ENCODE measurements around the gene PGLYRP4. TPM values are rescaled to one million over a fixed set of nuclear protein-coding genes. Genes with fewer than 3 reads are reported as not detected.
"Not testable (repeated sequence)": the region's sequence is repeated elsewhere in the genome, so short reads cannot be mapped to it uniquely, and the experiment has no call there.

Gene PGLYRP4
- polyA plus RNA-seq, 3 donors: not detected

DNA sequence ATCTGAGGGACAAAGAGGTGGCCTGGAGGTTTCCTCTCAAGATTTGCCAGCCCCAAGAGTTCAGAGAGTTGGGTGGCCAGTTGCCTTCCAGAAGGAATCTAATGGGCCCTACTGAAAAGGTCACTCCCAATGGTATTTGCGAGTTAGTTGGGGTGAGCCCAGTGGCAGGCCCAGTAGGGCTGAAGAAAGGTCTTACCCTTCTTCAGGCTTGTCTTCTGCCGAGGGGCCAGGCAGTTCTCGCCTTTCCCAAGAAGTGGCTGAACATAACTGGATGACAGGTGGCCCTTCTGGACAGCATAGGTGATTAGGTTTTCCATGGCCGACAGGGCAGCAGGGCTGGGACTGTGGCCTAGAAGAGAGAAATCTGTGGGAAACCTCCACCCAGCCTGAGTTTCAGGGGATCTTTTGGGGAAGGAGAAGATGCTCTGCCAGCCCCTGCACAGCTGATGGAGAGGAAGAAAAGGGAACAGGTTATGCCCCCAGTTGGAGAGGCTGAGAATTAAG is 7.2 kb downstream of the PGLYRP4 start:
- DNase-seq (ENCODE audit: low read depth in 3 of 3, low spot score in 2 of 3): no peak

DNA sequence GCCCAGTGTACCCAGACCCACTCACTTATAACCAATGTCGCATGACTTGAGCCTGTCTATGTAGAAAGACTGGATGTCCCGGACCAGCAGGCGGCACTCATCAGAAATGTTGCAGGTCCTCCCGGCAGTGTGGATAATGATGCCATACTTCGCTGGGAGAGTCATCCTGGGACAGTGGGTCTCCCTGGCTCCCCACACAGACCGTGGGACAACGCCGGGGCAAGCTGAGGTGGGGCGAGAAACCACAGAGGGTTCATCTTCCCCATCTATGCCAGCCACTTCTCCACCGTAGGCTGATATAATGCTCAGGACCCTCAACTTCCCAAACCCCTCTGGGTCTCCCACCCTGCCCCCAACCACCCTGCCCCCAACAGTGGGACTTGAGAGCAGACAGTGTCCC is 8.3 kb downstream of the PGLYRP4 start:
- no peak for DNase-seq (ENCODE audit: low read depth in 3 of 3, low spot score in 2 of 3)

DNA sequence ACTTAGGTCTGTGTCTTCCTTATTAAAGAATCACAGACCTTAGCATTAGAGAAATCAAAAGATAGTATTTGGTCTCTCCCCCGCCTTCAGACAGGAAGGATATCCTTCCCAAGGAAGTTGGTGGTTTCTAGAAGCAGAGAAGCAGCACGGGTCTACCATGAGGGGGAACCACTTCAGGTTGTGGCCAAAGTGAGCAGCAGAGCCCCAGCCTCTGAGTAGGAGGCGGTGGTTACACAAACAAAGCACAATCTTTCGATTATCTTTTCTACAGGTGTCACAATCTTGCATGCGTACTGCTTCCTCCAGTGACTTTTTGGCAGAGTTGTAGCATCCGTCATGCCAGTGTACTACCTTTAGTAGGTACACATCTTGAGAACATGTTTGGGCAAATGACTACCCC is 8.8 kb downstream of the PGLYRP4 start:
- DNase-seq (ENCODE audit: low read depth in 3 of 3, low spot score in 2 of 3): no peak

DNA sequence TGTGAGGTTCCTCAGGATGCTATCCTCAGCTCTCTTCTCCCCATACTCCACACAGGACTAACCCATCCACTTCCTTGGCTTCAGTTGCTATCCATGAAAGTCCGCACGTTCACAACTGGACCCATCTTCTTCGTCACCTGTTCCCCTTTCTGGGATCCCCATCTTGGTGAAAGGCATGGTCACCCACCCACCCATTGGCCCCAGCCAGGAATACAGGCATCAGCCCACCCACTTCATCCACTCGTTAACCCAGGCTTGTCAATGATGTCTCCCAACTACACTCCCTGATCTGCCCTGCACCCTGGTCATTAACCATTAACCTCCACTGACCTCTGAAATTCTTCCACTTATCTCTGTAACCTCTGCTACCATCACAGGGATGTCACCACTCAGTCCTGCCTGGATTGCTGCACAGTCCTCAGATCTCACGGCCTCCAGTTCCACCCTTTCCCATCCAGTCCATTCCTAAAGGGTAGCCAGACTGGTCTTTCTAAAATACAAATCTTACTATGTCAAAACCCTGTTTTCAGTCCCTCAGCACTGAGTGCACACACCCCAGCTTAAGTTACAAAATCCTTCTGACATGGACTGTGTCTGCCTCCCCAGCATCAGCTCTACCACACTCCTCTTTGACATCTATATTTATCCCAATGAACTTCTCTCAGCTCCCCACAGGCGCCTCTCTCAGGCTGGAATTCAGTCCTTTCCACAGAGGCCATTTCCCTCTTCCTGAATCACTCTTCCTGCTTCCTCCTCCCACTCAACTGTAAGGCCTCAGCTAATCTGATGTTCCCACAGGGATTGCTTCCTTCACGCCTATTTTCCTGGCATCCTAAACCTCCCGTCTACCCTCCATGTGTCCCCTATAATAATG is 10.4 kb downstream of the PGLYRP4 start:
- no peak for DNase-seq (ENCODE audit: low read depth in 3 of 3, low spot score in 2 of 3)

DNA sequence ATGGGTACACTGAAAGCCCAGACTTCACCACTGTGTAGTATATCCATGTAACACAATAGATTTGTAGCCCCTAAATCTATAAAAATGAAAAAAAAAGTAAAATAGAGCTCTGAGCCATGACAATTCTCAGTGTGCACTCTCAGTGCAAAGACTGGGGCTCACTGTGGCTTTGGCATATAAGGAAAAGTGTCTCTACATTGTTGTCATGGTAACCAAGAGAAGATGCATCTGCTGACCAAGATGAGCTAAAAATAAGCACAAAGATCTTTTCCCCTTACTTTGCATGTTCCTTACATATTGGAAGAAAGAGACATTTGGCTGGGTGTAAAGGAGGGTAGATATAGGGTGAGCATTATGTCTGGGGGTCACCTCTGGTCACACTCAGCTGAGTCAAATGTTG is 12.0 kb downstream of the PGLYRP4 start:
- DNase-seq (ENCODE audit: low read depth in 3 of 3, low spot score in 2 of 3): no peak

DNA sequence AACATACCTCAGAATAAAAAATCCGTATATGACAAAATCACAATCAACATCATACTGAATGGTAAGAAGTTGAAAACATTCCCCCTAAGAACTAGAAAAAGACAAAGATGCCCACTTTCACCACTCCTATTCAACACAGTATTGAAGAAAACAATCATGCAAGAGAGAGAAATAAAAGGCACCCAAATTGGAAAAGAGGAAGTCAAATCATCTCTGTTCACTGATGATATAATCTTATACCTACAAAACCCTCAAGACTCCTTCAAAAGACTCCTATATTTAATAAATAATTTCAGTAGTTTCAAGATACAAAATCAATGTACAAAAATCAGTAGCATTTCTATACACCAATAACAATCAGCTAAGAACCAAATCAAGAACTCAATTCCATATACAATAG is 14.7 kb downstream of the PGLYRP4 start:
- DNase-seq (ENCODE audit: low read depth in 3 of 3, low spot score in 2 of 3): no peak

DNA sequence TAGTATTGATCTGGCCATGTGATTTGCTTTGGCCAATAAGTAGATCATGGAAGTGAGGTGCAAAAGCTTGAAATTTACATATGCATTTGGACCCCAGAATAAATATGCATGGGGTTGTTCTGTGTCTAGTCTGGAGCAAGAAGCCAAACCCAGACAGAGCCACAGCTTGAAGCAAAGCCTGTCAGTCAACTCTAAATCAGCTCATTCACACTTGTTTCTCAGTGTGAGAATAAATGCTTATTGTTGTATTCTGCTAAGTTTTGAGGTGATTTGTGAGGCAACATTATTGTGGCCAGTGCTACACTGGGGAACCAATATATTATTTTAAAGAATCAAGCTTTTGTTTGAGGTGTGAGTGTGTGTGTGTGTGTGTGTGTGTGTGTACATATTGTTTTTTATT is 23.7 kb downstream of the PGLYRP4 start:
- DNase-seq (ENCODE audit: low read depth in 3 of 3, low spot score in 2 of 3): no peak

DNA sequence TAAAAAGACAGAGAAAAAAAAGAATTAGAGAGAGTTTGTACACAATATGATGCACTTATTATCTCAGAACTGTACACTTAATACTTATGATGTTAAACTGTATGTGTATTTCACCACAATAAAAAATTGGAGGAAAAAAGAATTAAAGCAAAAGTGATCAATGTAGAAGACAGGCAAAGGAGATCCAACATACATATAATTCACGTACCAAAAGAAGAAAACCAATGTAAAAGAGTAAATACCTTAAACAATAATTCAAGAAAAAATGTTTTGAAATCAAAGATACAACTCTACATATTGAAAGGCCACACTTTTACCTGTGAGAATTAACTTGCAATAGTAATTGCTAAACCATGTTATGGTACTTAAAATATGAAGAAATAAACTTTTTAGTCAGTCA is 26.1 kb downstream of the PGLYRP4 start:
- DNase-seq (ENCODE audit: low read depth in 3 of 3, low spot score in 2 of 3): no peak

DNA sequence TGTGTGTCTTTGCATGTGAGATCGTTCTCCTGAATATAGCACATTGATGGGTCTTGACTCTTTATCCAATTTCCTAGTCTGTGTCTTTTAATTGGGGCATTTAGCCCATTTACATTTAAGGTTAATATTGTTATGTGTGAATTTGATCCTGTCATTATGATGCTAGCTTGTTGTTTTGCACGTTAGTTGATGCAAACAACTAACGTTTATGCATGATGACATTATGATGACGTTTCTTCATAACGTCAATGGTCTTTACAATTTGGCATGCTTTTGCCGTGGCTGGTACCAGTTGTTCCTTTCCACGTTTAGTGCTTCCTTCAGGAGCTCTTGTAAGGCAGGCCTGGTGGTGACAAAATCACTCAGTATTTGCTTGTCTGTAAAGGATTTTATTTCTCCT is 30.5 kb downstream of the PGLYRP4 start:
- DNase-seq (ENCODE audit: low read depth in 3 of 3, low spot score in 2 of 3): not testable (repeated sequence)

DNA sequence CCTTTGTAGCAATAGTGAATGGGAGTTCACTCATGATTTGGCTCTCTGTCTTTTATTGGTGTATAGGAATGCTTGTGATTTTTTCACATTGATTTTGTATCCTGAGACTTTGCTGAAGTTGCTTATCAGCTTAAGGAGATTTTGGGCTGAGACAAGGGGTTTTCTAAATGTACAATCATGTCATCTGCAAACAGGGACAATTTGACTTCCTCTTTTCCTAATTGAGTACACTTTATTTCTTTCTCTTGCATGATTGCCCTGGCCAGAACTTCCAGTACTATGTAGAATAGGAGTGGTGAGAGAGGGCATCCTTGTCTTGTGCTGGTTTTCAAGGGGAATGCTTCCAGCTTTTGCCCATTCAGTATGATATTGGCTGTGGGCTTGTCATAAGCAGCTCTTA is 32.6 kb downstream of the PGLYRP4 start:
- not testable (repeated sequence) for DNase-seq (ENCODE audit: low read depth in 3 of 3, low spot score in 2 of 3)

DNA sequence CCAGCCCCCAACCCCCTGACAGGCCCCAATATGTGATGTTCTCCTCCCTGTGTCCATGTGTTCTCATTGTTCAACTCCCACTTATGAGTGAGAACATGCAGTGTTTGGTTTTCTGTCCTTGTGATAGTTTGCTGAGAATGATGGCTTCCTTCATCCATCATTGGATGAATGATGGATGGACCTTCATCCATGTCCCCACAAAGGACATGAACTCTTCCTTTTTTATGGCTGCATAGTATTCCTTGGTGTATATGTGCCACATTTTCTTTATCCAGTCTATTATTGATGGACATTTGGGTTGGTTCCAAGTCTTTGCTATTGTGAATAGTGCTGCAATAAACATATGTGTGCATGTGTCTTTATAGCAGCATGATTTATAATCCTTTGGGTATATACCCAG is 34.3 kb downstream of the PGLYRP4 start:
- DNase-seq (ENCODE audit: low read depth in 3 of 3, low spot score in 2 of 3): not testable (repeated sequence)

DNA sequence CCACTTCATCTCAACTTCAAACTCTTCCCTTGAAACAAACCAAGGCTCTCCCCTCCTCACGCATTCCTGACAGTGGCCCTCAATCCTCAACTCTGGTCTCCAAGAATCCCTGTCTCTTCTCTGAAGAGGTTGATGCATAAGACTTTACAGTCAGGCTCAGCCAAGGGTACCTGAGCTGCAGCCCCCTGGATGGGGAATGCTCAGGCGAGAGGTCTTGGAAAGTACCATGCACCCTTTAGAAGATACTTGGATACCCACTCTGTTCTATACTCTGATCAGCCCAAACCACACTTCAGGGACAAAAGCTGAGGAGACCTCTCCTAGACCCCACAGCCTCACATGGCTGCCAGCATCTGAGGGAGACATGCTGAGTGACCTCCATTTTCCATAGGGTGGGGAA is 35.4 kb downstream of the PGLYRP4 start:
- DNase-seq (ENCODE audit: low read depth in 3 of 3, low spot score in 2 of 3): no peak

DNA sequence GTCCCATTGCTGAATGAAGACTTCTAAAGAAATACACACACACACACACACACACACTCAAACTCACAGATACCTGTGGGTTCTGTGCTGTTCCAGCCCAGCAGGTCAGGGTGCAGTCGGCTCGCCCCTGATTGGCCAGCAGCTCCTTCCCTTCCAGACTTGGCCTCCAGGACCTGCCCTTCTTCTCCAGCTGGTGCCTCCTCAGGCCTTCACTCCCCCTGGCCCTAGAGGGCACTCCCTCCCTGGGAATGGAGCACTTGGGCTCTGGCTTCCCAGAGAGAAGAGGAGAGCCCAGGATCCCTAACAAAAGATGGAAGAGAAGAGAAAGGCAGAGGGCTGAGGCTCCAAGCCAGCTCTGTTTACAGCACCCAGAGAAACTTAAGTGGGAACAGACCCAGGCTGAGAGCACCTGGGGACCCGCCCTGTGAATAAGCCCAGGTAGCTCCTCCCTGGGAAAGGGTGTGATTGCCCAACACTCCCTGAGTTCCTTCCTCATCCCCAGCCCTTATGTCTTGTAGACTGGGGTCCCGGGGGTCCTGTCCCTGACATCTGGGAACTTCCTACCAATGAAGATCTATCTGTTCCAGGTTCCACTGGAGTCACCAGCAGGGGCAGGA is 36.0 kb downstream of the PGLYRP4 start, which contains the start of gene PGLYRP3:
PGLYRP3 (minus strand) TSS at position 383 of the 617 bp plus-strand sequence. CDS start 2,287 bp downstream, outside the sequence.
- no peak for DNase-seq (ENCODE audit: low read depth in 3 of 3, low spot score in 2 of 3)

DNA sequence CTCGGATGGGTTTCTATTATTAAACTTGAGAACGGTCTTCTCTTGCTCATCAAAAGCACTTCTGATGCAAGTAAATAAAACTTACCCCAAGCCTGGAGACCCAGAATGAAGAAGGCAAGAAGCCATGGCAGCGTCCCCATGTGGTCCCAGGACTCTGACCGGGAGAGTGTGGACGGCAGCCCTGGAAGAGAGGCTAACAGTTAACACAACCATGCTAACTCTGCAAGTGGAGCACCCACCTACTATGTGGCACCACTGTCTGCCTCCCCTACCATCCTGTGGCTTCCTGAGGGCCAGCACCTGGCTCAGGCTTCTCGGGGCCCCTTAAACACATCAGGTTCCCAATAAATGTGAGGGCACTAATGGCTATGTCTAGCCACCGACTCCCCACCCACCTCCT is 38.1 kb downstream of the PGLYRP4 start:
- no peak for DNase-seq (ENCODE audit: low read depth in 3 of 3, low spot score in 2 of 3)

DNA sequence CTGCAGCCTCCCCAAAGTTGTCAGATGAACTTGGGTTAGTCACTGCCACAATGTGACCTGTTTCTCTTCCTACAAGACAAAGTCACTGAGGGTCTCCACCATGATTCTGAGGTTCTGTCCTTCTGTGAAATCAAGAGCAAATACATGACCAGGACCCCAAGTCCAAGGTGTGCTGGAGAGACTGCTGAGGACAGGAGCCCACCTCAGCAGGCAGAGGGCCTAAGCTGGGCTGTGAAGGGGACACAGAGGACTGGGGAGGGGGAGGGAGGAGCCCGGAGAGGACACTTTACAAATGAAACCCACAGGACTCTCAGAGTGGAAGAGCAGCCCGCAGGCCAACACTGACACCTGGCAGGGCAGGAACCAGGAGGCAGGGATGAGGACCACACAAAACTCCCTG is 39.2 kb downstream of the PGLYRP4 start:
- DNase-seq (ENCODE audit: low read depth in 3 of 3, low spot score in 2 of 3): no peak

DNA sequence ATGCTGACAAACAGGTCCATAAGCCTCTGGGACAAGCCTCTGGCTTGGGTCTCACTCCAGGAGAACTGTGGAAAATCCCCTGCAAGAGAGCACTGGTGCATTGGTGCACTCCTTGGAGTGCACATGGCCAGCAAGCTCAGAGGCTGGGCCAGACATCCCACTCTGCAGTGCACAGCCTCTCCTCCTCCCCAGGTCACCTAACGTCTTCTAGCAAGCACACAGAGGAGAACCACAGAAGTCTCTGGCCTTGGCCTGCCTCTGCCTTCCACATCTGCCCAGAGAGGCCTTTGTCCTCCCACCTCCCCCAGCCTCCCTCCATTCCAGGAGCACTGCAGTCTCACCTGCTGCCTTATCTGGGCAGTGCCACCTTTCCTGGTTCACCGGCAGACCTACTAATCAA is 40.1 kb downstream of the PGLYRP4 start:
- no peak for DNase-seq (ENCODE audit: low read depth in 3 of 3, low spot score in 2 of 3)

DNA sequence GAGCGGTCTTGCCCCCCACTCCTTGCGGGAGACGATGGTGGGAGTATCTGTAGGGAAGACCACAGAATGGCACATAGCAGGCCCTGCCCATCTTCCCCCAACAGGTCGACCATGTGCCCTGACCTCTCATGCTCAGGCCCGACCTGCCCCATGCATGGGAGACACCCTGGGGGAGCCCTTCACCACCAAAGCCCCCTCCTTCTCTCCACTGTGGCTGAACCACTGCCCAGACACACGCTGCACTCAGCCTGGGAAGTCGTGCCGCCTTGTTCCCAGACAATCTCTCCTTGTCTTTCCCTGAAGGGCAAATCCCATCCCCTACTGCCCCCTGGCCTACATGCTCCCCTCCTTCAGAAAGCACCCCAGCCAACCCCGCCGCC is 41.4 kb downstream of the PGLYRP4 start:
- no peak for DNase-seq (ENCODE audit: low read depth in 3 of 3, low spot score in 2 of 3)

DNA sequence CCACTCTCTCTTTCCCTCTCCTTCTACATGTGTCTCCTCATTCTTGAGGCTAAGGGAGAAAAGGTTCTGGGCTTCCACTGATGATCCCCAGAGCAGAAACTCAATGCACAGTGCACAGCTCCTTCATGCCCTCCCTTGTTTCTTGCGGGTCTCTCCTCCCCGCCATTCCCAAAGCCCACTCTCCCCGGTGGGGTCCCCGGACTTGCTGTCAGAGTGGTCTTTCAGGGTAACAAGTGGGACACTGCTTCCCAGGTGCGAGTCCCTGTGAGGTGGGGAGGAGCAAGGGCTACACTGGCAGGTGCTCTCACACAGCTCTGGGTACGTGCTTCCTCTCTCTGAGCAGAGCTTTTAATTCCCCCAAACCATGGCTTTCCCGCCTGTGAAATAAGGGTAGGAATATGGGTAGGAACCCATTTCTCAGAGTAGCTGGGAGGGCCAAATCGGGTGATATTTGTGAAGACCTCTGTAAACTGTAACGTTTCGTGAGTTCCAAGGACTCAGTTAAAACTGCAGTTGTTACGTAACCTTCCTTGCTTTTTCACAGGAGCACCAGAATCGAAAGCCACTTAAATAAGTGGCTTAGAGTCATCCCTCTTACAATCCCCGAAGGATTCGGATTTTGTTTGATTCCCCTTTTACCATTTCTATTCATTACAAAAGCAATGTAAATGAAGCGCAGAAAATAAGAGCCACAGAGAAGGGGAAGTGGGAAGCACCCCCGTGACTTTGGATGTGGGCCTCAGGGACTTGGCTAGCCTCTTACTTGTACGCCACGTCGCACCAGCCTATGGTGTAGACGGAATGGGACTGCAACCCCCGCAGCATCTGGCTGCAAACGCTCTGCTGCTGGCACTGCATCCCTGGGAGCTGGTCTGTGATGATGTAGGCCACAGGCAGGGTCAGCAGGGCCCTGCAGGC is 42.1 kb downstream of the PGLYRP4 start:
- no peak for DNase-seq (ENCODE audit: low read depth in 3 of 3, low spot score in 2 of 3)

DNA sequence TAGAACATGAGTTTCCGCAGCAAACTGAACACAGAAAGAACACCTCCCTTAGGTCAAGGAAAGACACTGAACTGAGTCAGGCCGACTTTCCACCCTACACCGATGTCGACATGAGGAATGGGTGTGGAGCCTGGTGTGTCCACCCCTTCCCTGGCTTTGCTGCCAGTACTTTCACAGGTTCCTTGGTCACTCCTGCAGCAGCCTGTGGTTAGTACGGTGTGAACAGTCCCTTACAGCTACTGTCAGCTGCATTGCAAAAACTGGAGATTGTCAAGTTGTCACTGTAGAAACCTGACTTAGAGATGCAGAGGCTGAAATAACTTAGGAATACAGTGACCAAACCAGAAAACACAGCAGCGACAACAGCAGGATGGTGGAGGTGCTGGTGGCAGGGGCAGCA is 43.0 kb downstream of the PGLYRP4 start:
- DNase-seq (ENCODE audit: low read depth in 3 of 3, low spot score in 2 of 3): no peak

DNA sequence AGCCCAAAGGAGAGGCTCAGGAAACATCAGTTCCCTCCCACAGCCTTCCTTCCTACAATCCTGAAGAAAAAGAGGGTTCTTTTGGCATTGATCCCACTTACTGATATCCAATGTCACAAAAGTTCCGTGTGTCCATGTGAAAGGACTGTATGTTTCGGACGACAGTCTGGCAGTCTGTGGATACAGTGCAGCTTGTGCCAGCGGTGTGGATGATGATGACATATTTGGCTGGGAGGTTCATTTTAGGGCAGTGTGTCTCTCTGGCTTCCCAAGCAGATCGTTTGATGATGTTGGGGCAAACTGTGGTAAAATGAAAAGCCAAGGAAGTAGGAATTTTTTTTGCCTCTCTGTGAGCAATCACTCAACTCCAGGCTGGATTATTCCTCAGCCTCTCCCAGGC is 46.3 kb downstream of the PGLYRP4 start:
- DNase-seq (ENCODE audit: low read depth in 3 of 3, low spot score in 2 of 3): no peak

DNA sequence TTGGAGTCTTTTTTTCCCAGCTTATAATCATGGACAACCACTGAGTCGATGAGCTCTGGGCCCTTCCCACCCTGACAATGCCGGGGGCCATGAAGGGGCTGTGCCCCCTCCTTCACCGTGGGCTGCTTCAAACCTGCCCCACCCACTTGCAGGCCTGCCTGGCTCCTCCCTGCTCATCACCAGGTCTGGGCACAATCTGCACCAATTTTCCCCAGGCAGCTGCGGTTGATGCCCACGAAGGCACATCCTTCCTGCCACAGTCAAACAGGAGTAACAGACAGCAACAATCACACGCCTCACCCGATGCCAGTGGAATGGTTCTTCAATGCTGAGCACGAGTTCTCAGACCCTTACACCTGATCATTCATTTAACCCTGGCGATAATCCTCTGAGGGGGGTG is 54.8 kb downstream of the PGLYRP4 start:
- no peak for DNase-seq (ENCODE audit: low read depth in 3 of 3, low spot score in 2 of 3)
